KMS-11 (cell line): ENCODE data around the gene MLX.
A peak's percentile ranks its signal among the peaks of the same experiment; 100 is the strongest.

ENCODE experiments used
- H2AFZ ChIP-seq: fragments of 200-600 bp; sonication (generic); 2 replicates; pipeline ENCODE4 v1.6.1; 2016; ENCODE audit warnings: antibody characterized with exemption, mixed run types, low read depth
- H3K27ac ChIP-seq: fragments of 200-600 bp; sonication (generic); 2 replicates; pipeline ENCODE4 v1.6.1; 2016; ENCODE audit warnings: mild to moderate bottlenecking, mixed run types
- H3K27me3 ChIP-seq: fragments of 200-600 bp; sonication (generic); 2 replicates; pipeline ENCODE4 v1.6.1; 2017; ENCODE audit warnings: mild to moderate bottlenecking, low read depth, mixed run types, moderate library complexity; ENCODE audit not compliant: insufficient read depth
- H3K36me3 ChIP-seq: fragments of 200-600 bp; sonication (generic); 2 replicates; pipeline ENCODE4 v1.6.1; 2017; ENCODE audit warnings: mild to moderate bottlenecking, mixed run types; ENCODE audit not compliant: insufficient read depth
- H3K4me1 ChIP-seq: fragments of 200-600 bp; sonication (generic); 2 replicates; pipeline ENCODE4 v1.6.1; 2016; ENCODE audit warnings: mild to moderate bottlenecking, low read depth, mixed run types; ENCODE audit not compliant: poor library complexity, severe bottlenecking
- H3K4me2 ChIP-seq: fragments of 200-600 bp; sonication (generic); 2 replicates; pipeline ENCODE4 v1.7.0; 2016; ENCODE audit warnings: mild to moderate bottlenecking, mixed run types
- H3K4me3 ChIP-seq: fragments of 200-600 bp; sonication (generic); IDR thresholded peaks from 2 replicates; pipeline ENCODE4 v1.6.1; 2017; ENCODE audit warnings: low read depth, low read length, mixed read lengths; ENCODE audit not compliant: insufficient read depth
- H3K79me2 ChIP-seq: fragments of 200-600 bp; sonication (generic); 2 replicates; pipeline ENCODE4 v1.6.1; 2016; ENCODE audit warnings: low read depth, mixed run types; ENCODE audit not compliant: insufficient read depth
- H3K9ac ChIP-seq: fragments of 200-600 bp; sonication (generic); 2 replicates; pipeline ENCODE4 v1.6.1; 2016; ENCODE audit warnings: mild to moderate bottlenecking, mixed run types
- H4K20me1 ChIP-seq: fragments of 200-600 bp; sonication (generic); 2 replicates; pipeline ENCODE4 v1.6.1; 2016; ENCODE audit warnings: mild to moderate bottlenecking, mixed run types; ENCODE audit not compliant: insufficient read depth
- CTCF ChIP-seq: fragments of 200-600 bp; sonication (generic); conservative IDR thresholded peaks from 2 replicates; pipeline ENCODE4 v1.6.1; 2017; ENCODE audit warnings: low read depth, mild to moderate bottlenecking, antibody characterized with exemption, low read length, moderate library complexity, mixed read lengths

MLX gene

GRCh38 chr17:42527932-42528331 lies 39.0 kb upstream of the MLX start:
- Histone ChIP-seq H3K36me3 (no peaks in the 10 kb centered on the region), H3K4me1 (peaks cover 34% of the 10 kb centered on the region)

GRCh38 chr17:42529061-42529460 lies 37.8 kb upstream of the MLX start:
- H3K27ac ChIP-seq, result no peak overlapping the region
- H3K36me3 ChIP-seq, result no peaks in the 10 kb centered on the region
- H3K4me3 ChIP-seq, result no peak overlapping the region
- H3K27me3 ChIP-seq, result no peaks in the 10 kb centered on the region
- H3K79me2 ChIP-seq, result no peaks in the 10 kb centered on the region
- no peak overlapping the region for H3K9ac ChIP-seq
- no peak overlapping the region for H3K4me2 ChIP-seq
- no peaks in the 10 kb centered on the region for H4K20me1 ChIP-seq
- TF ChIP-seq CTCF, result no peak
- H3K4me1 ChIP-seq, result peaks cover 35% of the 10 kb centered on the region
- H2AFZ ChIP-seq, result no peak overlapping the region

More at GRCh38 chr17:42527932-42528331, 39.0 kb upstream of the MLX start:
- Histone ChIP-seq H2AFZ (no peak overlapping the region), H3K9ac (no peak overlapping the region), H3K27me3 (no peaks in the 10 kb centered on the region), H3K79me2 (no peaks in the 10 kb centered on the region), H3K4me2 (no peak overlapping the region), H3K27ac (no peak overlapping the region), H3K4me3 (no peak overlapping the region), H4K20me1 (no peaks in the 10 kb centered on the region)
- no peak for TF ChIP-seq CTCF

- no peak overlapping the region for H3K4me3 ChIP-seq
- H3K9ac ChIP-seq, result no peak overlapping the region
- TF ChIP-seq CTCF, result no peak
- H3K4me1 ChIP-seq, result peaks cover 42% of the 10 kb centered on the region
- H3K4me2 ChIP-seq, result no peak overlapping the region
- H3K36me3 ChIP-seq, result no peaks in the 10 kb centered on the region
- H4K20me1 ChIP-seq, result no peaks in the 10 kb centered on the region
- no peaks in the 10 kb centered on the region for H3K27me3 ChIP-seq
- no peak overlapping the region for H2AFZ ChIP-seq
- no peak overlapping the region for H3K27ac ChIP-seq
- H3K79me2 ChIP-seq, result no peaks in the 10 kb centered on the region
Measured at GRCh38 chr17:42530952-42531454, 35.9 kb upstream of the MLX start.

GRCh38 chr17:42531455-42532354 lies 35.2 kb upstream of the MLX start:
- Histone ChIP-seq H3K4me2 (peak overlapping the region; percentile 42), H4K20me1 (no peaks in the 10 kb centered on the region), H3K27ac (no peak overlapping the region), H2AFZ (peak overlapping the region; percentile 60), H3K27me3 (no peaks in the 10 kb centered on the region), H3K36me3 (no peaks in the 10 kb centered on the region), H3K79me2 (no peaks in the 10 kb centered on the region), H3K4me1 (peaks cover 42% of the 10 kb centered on the region), H3K4me3 (no peak overlapping the region), H3K9ac (no peak overlapping the region; the same call in 1 of the 2 replicates)
- TF ChIP-seq CTCF, result peak; percentile 48
